Natural killer cell (primary cell): Measurements from ENCODE around the gene SEC14L1. TPM values are rescaled to one million over a fixed set of nuclear protein-coding genes. Genes with fewer than 3 reads are reported as not detected.

Experiments used
- ATAC-seq, 3 donors: fragments of 150-1000 bp in 2 of 3; fragments of 200-7000 bp in 1 of 3; cut with Tn5 transposase; 1 replicate in 1 of 3; 2 replicates in 2 of 3; pipeline ENCODE4 v1.10.0; 2021; ENCODE audit warnings: mild to moderate bottlenecking in 2 of 3, moderate library complexity in 2 of 3
- DNase-seq, 2 donors: peaks; one replicate each; pipeline versions ENCODE4 v3.0.0 to v3.0.0-alpha.2; 2013 to 2021; ENCODE audit warnings: mixed read lengths in 1 of 2
- H3K27ac ChIP-seq: one replicate; pipeline ENCODE4 v1.5.1; 2013; ENCODE audit warnings: mild to moderate bottlenecking, low read length
- H3K27me3 ChIP-seq: one replicate; pipeline ENCODE4 v1.6.1; 2013; ENCODE audit warnings: low read length; ENCODE audit not compliant: control insufficient read depth, insufficient read depth
- H3K36me3 ChIP-seq: one replicate; pipeline ENCODE4 v1.6.1; 2013; ENCODE audit warnings: low read length; ENCODE audit not compliant: control insufficient read depth, insufficient read depth
- H3K4me1 ChIP-seq: one replicate; pipeline ENCODE4 v1.6.1; 2013; ENCODE audit warnings: low read length; ENCODE audit not compliant: control insufficient read depth, insufficient read depth
- H3K4me3 ChIP-seq: one replicate; pipeline ENCODE4 v1.5.1; 2013; ENCODE audit warnings: low read length
- H3K9me3 ChIP-seq: one replicate; pipeline ENCODE4 v1.6.1; 2013; ENCODE audit warnings: low read length; ENCODE audit not compliant: control insufficient read depth, insufficient read depth
- H3K27ac Mint-ChIP-seq, 2 donors: one replicate each; pipeline ENCODE4 v1.8.0; 2022; ENCODE audit warnings: mild to moderate bottlenecking in 2 of 2, mixed read lengths in 2 of 2, moderate library complexity in 1 of 2
- H3K27me3 Mint-ChIP-seq, 2 donors: one replicate each; pipeline ENCODE4 v1.8.0; 2022; ENCODE audit warnings: low read depth in 2 of 2, mixed read lengths in 2 of 2
- H3K36me3 Mint-ChIP-seq: one replicate; pipeline ENCODE4 v1.8.0; 2022; ENCODE audit warnings: mixed read lengths
- H3K4me1 Mint-ChIP-seq, 2 donors: one replicate each; pipeline ENCODE4 v1.8.0; 2022; ENCODE audit warnings: mixed read lengths in 2 of 2
- H3K4me3 Mint-ChIP-seq: one replicate; pipeline ENCODE4 v1.8.0; 2022; ENCODE audit warnings: mild to moderate bottlenecking, moderate library complexity, mixed read lengths
- H3K9me3 Mint-ChIP-seq, 2 donors: one replicate each; pipeline ENCODE4 v1.8.0; 2022; ENCODE audit warnings: mixed read lengths in 2 of 2
- CTCF ChIP-seq: fragments of 200-600 bp; IDR thresholded peaks from one replicate; pipeline ENCODE4 v1.8.0; 2022; ENCODE audit warnings: antibody characterized with exemption
- WGBS: methylation state at CpG from one replicate; pipeline ENCODE4 v1.1.7; 2013; ENCODE audit warnings: missing lambda C conversion rate; ENCODE audit not compliant: insufficient coverage; 5-methylcytosine and 5-hydroxymethylcytosine counted together
- intact Hi-C: fragments of 100-400 bp; cut with micrococcal nuclease; formaldehyde crosslinking; loops from one replicate; pipeline ENCODE4 v1.14.2; 2022
- total RNA-seq, 4 donors: library from RNA; stranded (reverse); fragments of 120-200 nt in 1 of 4; gene quantifications; one replicate each; pipeline versions ENCODE4 v1.2.3 to v1.2.4, GENCODE V29; 2013 to 2022

Gene SEC14L1
- total RNA-seq, 3 donors from 2014 or later (not counting 1 experiment from before 2014, with no cell fraction given), result 129 to 160 (median 129) TPM

- Histone ChIP-seq H3K4me3 (no peak overlapping the region), H3K9me3 (no peaks in the 10 kb centered on the region), H3K36me3 (peaks cover 67% of the 10 kb centered on the region), H3K27me3 (no peaks in the 10 kb centered on the region), H3K27ac (no peak overlapping the region), H3K4me1 (peaks cover 3% of the 10 kb centered on the region)
- Mint-ChIP-seq H3K27me3 (no peaks in the 10 kb centered on the region), H3K9me3 (no peaks in the 10 kb centered on the region), H3K36me3 (peaks cover 18% of the 10 kb centered on the region), H3K4me1 (peaks cover 10 to 17% of the 10 kb centered on the region in 2 donors), H3K4me3 (no peak overlapping the region), H3K27ac (no peak overlapping the region)
- no peak for TF ChIP-seq CTCF
- ATAC-seq, result no peak
- no peak for DNase-seq
- WGBS, result 100% methylated on average over 7 of the region's 7 CpGs
- intact Hi-C loops, result no loop called here
Measured at GRCh38 chr17:77194179-77194578, 53.4 kb downstream of the SEC14L1 start.

- no peak for ATAC-seq
- H3K27me3 ChIP-seq, result no peaks in the 10 kb centered on the region
- H3K27ac ChIP-seq, result no peak overlapping the region
- Mint-ChIP-seq H3K27ac (no peak overlapping the region), H3K36me3 (peaks cover 19% of the 10 kb centered on the region), H3K9me3 (no peaks in the 10 kb centered on the region), H3K27me3 (no peaks in the 10 kb centered on the region), H3K4me3 (no peak overlapping the region), H3K4me1 (peaks cover 0 to 2% of the 10 kb centered on the region in 2 donors)
- 96% methylated on average over 5 of the region's 5 CpGs for WGBS
- H3K9me3 ChIP-seq, result no peaks in the 10 kb centered on the region
- no peak overlapping the region for H3K4me3 ChIP-seq
- no peak for TF ChIP-seq CTCF
- H3K36me3 ChIP-seq, result peaks cover 81% of the 10 kb centered on the region
- no peaks in the 10 kb centered on the region for H3K4me1 ChIP-seq
- DNase-seq, result no peak
- intact Hi-C loops, result no loop called here
Measured at GRCh38 chr17:77196251-77196650, 55.5 kb downstream of the SEC14L1 start.

- Histone ChIP-seq H3K36me3 (peaks cover 79% of the 10 kb centered on the region), H3K4me3 (no peak overlapping the region), H3K27ac (no peak overlapping the region), H3K27me3 (no peaks in the 10 kb centered on the region), H3K9me3 (no peaks in the 10 kb centered on the region), H3K4me1 (no peaks in the 10 kb centered on the region)
- Mint-ChIP-seq H3K4me1 (no peaks in the 10 kb centered on the region), H3K36me3 (peaks cover 17% of the 10 kb centered on the region), H3K27ac (no peak overlapping the region), H3K27me3 (no peaks in the 10 kb centered on the region), H3K9me3 (no peaks in the 10 kb centered on the region), H3K4me3 (no peak overlapping the region)
- 96% methylated on average over 9 of the region's 9 CpGs for WGBS
- ATAC-seq, result no peak
- intact Hi-C loops, result no loop called here
- DNase-seq, result no peak
- TF ChIP-seq CTCF, result no peak
Measured at GRCh38 chr17:77197115-77197514, 56.3 kb downstream of the SEC14L1 start.

- H3K27ac Mint-ChIP-seq, result no peak overlapping the region
Measured at GRCh38 chr17:77200711-77201110, 59.9 kb downstream of the SEC14L1 start.

More at GRCh38 chr17:77200711-77201110, 59.9 kb downstream of the SEC14L1 start:
- H3K9me3 Mint-ChIP-seq, result no peaks in the 10 kb centered on the region
- Histone ChIP-seq H3K36me3 (peaks cover 79% of the 10 kb centered on the region), H3K27me3 (no peaks in the 10 kb centered on the region), H3K4me3 (no peak overlapping the region), H3K27ac (no peak overlapping the region), H3K9me3 (no peaks in the 10 kb centered on the region), H3K4me1 (peaks cover 4% of the 10 kb centered on the region)
- TF ChIP-seq CTCF, result no peak
- H3K4me3 Mint-ChIP-seq, result no peak overlapping the region
- peaks cover 3 to 6% of the 10 kb centered on the region in 2 donors for H3K4me1 Mint-ChIP-seq
- no peaks in the 10 kb centered on the region for H3K27me3 Mint-ChIP-seq
- intact Hi-C loops, result no loop called here
- WGBS, result 93% methylated on average over 10 of the region's 10 CpGs
- ATAC-seq (no peak), DNase-seq (no peak)
- peaks cover 10% of the 10 kb centered on the region for H3K36me3 Mint-ChIP-seq
